IMR-90 (cell line): ENCODE data around the gene CLK4. TPM values are rescaled to one million over a fixed set of nuclear protein-coding genes. Genes with fewer than 3 reads are reported as not detected.

ENCODE experiments used
- ATAC-seq: fragments of 200-7000 bp; cut with Tn5 transposase; 2 replicates; pipeline ENCODE4 v1.9.1; 2020; ENCODE audit warnings: low read depth, mild to moderate bottlenecking, moderate library complexity
- BruUV-seq: library from RNA; stranded (reverse); fragments of 400-500 nt; replicated peaks from 2 replicates; lab custom pipeline; 2021; lab: Mats Ljungman, UMichigan
- CTCF ChIA-PET: fragments of 300-600 bp; formaldehyde crosslinking; extraction: SDS; loops from one replicate; lab custom pipeline; 2021; ENCODE audit warnings: antibody characterized with exemption; lab: Yijun Ruan, JAX
- POLR2A ChIA-PET: fragments of 300-600 bp; sonication (Branson Sonifier 250); formaldehyde crosslinking; loops from one replicate; lab custom pipeline; 2022; ENCODE audit warnings: antibody characterized with exemption; ENCODE audit not compliant: unreplicated experiment; lab: Charles Lee
- DNase-seq: peaks from one replicate; pipeline ENCODE4 v3.0.0; 2013
- H2AFZ ChIP-seq: replicated peaks from 2 replicates; pipeline ENCODE3; 2013; ENCODE audit warnings: low read length, mild to moderate bottlenecking; ENCODE audit not compliant: poor library complexity
- H2AK5ac ChIP-seq: 2 replicates; pipeline ENCODE4 v1.6.1; 2013; ENCODE audit warnings: low read depth, low read length, inconsistent platforms
- H2AK9ac ChIP-seq: replicated peaks from 2 replicates; pipeline ENCODE3; 2013; ENCODE audit warnings: mild to moderate bottlenecking, low read depth, low read length, moderate library complexity; ENCODE audit not compliant: poor library complexity
- H2BK120ac ChIP-seq: 2 replicates; pipeline ENCODE4 v1.6.1; 2013; ENCODE audit warnings: low read depth, low read length, inconsistent platforms
- H2BK15ac ChIP-seq: 3 replicates; pipeline ENCODE4 v1.6.1; 2013; ENCODE audit warnings: low read depth, low read length, inconsistent platforms
- H2BK20ac ChIP-seq: 2 replicates; pipeline ENCODE4 v1.6.1; 2013; ENCODE audit warnings: low read depth, mild to moderate bottlenecking, inconsistent platforms, low read length, moderate library complexity
- H2BK5ac ChIP-seq: 2 replicates; pipeline ENCODE4 v1.6.1; 2013; ENCODE audit warnings: mild to moderate bottlenecking, low read depth, low read length, inconsistent platforms; ENCODE audit not compliant: poor library complexity, severe bottlenecking
- H3K14ac ChIP-seq: replicated peaks from 2 replicates; pipeline ENCODE4 v1.6.1; 2013; ENCODE audit warnings: low read depth, low read length, inconsistent platforms
- H3K18ac ChIP-seq: 2 replicates; pipeline ENCODE4 v1.6.1; 2013; ENCODE audit warnings: low read depth, low read length, control low read depth
- H3K23ac ChIP-seq: 2 replicates; pipeline ENCODE4 v1.6.1; 2013; ENCODE audit warnings: low read depth, low read length, inconsistent platforms
- H3K27ac ChIP-seq: 2 replicates; pipeline ENCODE4 v1.5.1; 2013; ENCODE audit warnings: mild to moderate bottlenecking, control low read depth, low read length; ENCODE audit not compliant: insufficient read depth
- H3K27me3 ChIP-seq: 2 replicates; pipeline ENCODE4 v1.6.1; 2013; ENCODE audit warnings: low read length; ENCODE audit not compliant: control insufficient read depth, insufficient read depth
- H3K36me3 ChIP-seq: 2 replicates; pipeline ENCODE4 v1.6.1; 2013; ENCODE audit warnings: low read length, mixed read lengths; ENCODE audit not compliant: control insufficient read depth, insufficient read depth
- H3K4ac ChIP-seq: 2 replicates; pipeline ENCODE4 v1.6.1; 2013; ENCODE audit warnings: low read depth, low read length, inconsistent platforms
- H3K4me1 ChIP-seq: 2 replicates; pipeline ENCODE4 v1.6.1; 2013; ENCODE audit warnings: low read length, mixed read lengths; ENCODE audit not compliant: control insufficient read depth, insufficient read depth
- H3K4me2 ChIP-seq: 2 replicates; pipeline ENCODE4 v1.6.1; 2013; ENCODE audit warnings: low read depth, mild to moderate bottlenecking, control low read depth, low read length, moderate library complexity
- H3K4me3 ChIP-seq: 2 replicates; pipeline ENCODE4 v1.5.1; 2013; ENCODE audit warnings: low read depth, mild to moderate bottlenecking, control low read depth, low read length, moderate library complexity; ENCODE audit not compliant: insufficient read depth
- H3K56ac ChIP-seq: 2 replicates; pipeline ENCODE4 v1.6.1; 2013; ENCODE audit warnings: low read length, inconsistent platforms; ENCODE audit not compliant: insufficient read depth; ENCODE audit errors: extremely low read depth
- H3K79me1 ChIP-seq, 2 experiments: 2 replicates each; pipeline ENCODE4 v1.6.1; 2013; ENCODE audit warnings: low read length in 2 of 2, inconsistent platforms in 1 of 2, low read depth in 1 of 2
- H3K9ac ChIP-seq: 2 replicates; pipeline ENCODE4 v1.6.1; 2013; ENCODE audit warnings: low read depth, low read length, control low read depth
- H3K9me1 ChIP-seq: 2 replicates; pipeline ENCODE4 v1.6.1; 2013; ENCODE audit warnings: low read length, inconsistent platforms; ENCODE audit not compliant: insufficient read depth
- H3K9me3 ChIP-seq: 2 replicates; pipeline ENCODE4 v1.6.1; 2013; ENCODE audit warnings: low read length; ENCODE audit not compliant: control insufficient read depth, insufficient read depth
- H4K20me1 ChIP-seq: 2 replicates; pipeline ENCODE4 v1.6.1; 2013; ENCODE audit warnings: low read length, inconsistent platforms; ENCODE audit not compliant: insufficient read depth
- H4K5ac ChIP-seq: 2 replicates; pipeline ENCODE4 v1.6.1; 2013; ENCODE audit warnings: mild to moderate bottlenecking, low read depth, low read length, control low read depth
- H4K8ac ChIP-seq, 2 experiments: 2 replicates each; pipeline ENCODE4 v1.6.1; 2013; ENCODE audit warnings: low read depth in 2 of 2, low read length in 2 of 2, control low read depth in 1 of 2, inconsistent platforms in 1 of 2
- H4K91ac ChIP-seq: 2 replicates; pipeline ENCODE4 v1.6.1; 2013; ENCODE audit warnings: low read depth, low read length, inconsistent platforms; ENCODE audit not compliant: insufficient read depth
- CEBPB ChIP-seq: IDR thresholded peaks from 2 replicates; pipeline ENCODE4 v1.6.1; 2012; ENCODE audit warnings: low read depth, low read length, improper control_type of control experiment
- MAFK ChIP-seq: IDR thresholded peaks from 2 replicates; pipeline ENCODE4 v1.6.1; 2012; ENCODE audit warnings: low read depth, low read length, improper control_type of control experiment
- MXI1 ChIP-seq: IDR thresholded peaks from 2 replicates; pipeline ENCODE4 v1.6.1; 2012; ENCODE audit warnings: low read depth, mild to moderate bottlenecking, low read length, moderate library complexity, borderline replicate concordance
- POLR2A ChIP-seq: IDR thresholded peaks from 2 replicates; pipeline ENCODE4 v1.6.1; 2012; ENCODE audit warnings: mild to moderate bottlenecking, low read depth, low read length
- RAD21 ChIP-seq: IDR thresholded peaks from 2 replicates; pipeline ENCODE4 v1.6.1; 2012; ENCODE audit warnings: low read length, improper control_type of control experiment
- RFX5 ChIP-seq: IDR thresholded peaks from 2 replicates; pipeline ENCODE4 v1.8.0; 2012; ENCODE audit warnings: low read depth, mild to moderate bottlenecking, low read length, moderate library complexity
- WGBS, 2 experiments: methylation state at CpG; one replicate each; pipeline versions ENCODE4 v1.1.5 to v1.1.7; 2013; ENCODE audit warnings: missing lambda C conversion rate in 2 of 2; ENCODE audit not compliant: insufficient read length in 1 of 2; ENCODE audit errors: extremely low coverage in 2 of 2; 5-methylcytosine and 5-hydroxymethylcytosine counted together
- dilution Hi-C: fragments of 300-500 bp; cut with HindIII; formaldehyde crosslinking; loops from one replicate; pipeline ENCODE4 v1.14.3; 2018; ENCODE audit warnings: low sequenced_read_pairs; ENCODE audit not compliant: unreplicated experiment
- in situ Hi-C: fragments of 300-500 bp; cut with MboI; formaldehyde crosslinking; loops from 3 replicates; pipeline ENCODE4 v1.14.3; 2019; ENCODE audit warnings: low sequenced_read_pairs, inconsistent platforms, mixed read lengths
- intact Hi-C: fragments of 100-400 bp; cut with micrococcal nuclease; formaldehyde crosslinking; loops from 2 replicates; pipeline ENCODE4 v1.10.0; 2022
- polyA plus RNA-seq, 3 experiments: library from polyadenylated mRNA; depleted of rRNA; stranded (reverse); fragments of >200 nt; gene quantifications; 2 replicates each; pipeline ENCODE4 v1.2.3, GENCODE V29; 2012; ENCODE audit warnings: low replicate concordance in 1 of 3
- total RNA-seq: library from RNA; depleted of rRNA; stranded (reverse); fragments of >200 nt; gene quantifications from 2 replicates; pipeline ENCODE4 v1.2.3, GENCODE V29; 2012
- TF ChIP-seq, protein P1 (sequence below): conservative IDR thresholded peaks from 2 replicates; pipeline ENCODE4 v1.5.1; 2012; ENCODE audit warnings: mild to moderate bottlenecking, low read depth, low read length, improper control_type of control experiment
- TF ChIP-seq, protein P2 (sequence below): fragments of 150-350 bp; IDR thresholded peaks from 2 replicates; pipeline ENCODE4 v1.6.1; 2016; ENCODE audit warnings: low read depth, mild to moderate bottlenecking, low read length, moderate library complexity, borderline replicate concordance
- TF ChIP-seq, protein P3 (sequence below): fragments of 150-350 bp; IDR thresholded peaks from 2 replicates; pipeline ENCODE4 v1.6.1; 2017; ENCODE audit warnings: mild to moderate bottlenecking, antibody characterized with exemption, low read length, low read depth

CLK4 gene
- total and polyA plus RNA-seq, 2 of the 4 experiments (the other 2 are of a cell fraction), result 8.2 to 11.9 TPM

DNA sequence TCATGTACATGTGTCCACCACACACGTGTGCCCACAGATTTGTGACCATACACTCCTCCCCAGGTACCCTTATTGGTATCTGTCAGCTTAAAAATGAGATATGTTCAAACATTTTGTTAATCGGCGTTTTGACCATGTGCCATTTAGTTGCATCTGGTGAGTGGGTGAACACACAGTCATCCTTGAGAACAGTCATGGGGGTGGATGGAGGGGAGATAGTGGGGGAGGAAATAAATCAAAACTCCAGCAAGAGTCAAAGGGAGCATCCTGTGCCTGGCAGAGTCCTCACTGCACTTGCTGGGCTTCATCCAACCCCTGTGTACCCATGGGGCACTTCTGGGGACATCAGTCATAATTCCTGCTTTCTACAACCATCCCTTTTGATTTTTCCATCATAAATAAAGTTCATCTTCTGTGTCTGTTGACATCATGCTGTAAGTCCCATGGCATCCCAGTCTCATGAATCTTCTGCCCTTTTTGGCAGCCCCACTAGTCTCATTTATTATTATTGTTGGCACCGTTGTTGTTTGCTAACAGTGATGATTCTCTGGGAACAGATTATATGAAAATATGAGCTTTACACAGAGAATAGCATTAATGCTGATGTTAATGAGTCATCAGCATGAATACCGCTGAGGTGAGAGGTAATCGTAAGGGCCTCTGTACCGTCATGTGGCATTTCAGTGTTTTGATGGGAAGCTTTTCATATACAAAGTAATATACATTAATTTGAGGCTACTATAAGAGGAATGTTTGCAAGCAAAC is 24.4 kb upstream of the CLK4 start:
- H3K4me2 ChIP-seq, result no peak overlapping the region
- WGBS, 2 experiments, result no CpG with 5 or more reads among the region's 7 CpGs
- no peaks in the 10 kb centered on the region for H3K79me1 ChIP-seq
- H3K9me1 ChIP-seq, result no peaks in the 10 kb centered on the region
- H2AK5ac ChIP-seq, result no peak overlapping the region
- no peak overlapping the region for H2BK20ac ChIP-seq
- no peak overlapping the region for H4K91ac ChIP-seq
- no peaks in the 10 kb centered on the region for H3K27me3 ChIP-seq
- ATAC-seq (no peak), DNase-seq (peak; percentile 21)
- H4K8ac ChIP-seq, result no peak overlapping the region
- intact Hi-C loops, result no loop called here
- no peak overlapping the region for H3K27ac ChIP-seq
- H3K9me3 ChIP-seq, result peaks cover 7% of the 10 kb centered on the region; the same call in 1 of the 2 replicates
- dilution Hi-C loops, result no loop called here
- H4K20me1 ChIP-seq, result no peaks in the 10 kb centered on the region
- BruUV-seq, result no TSS peak
- no peak overlapping the region for H3K4ac ChIP-seq
- POLR2A ChIA-PET, result no interaction called here
- H2AFZ ChIP-seq, result no peak overlapping the region
- TF ChIP-seq POLR2A (no peak), RFX5 (no peak), CEBPB (no peak), MAFK (no peak), MXI1 (no peak), RAD21 (no peak)
- TF ChIP-seq, protein P1, sequence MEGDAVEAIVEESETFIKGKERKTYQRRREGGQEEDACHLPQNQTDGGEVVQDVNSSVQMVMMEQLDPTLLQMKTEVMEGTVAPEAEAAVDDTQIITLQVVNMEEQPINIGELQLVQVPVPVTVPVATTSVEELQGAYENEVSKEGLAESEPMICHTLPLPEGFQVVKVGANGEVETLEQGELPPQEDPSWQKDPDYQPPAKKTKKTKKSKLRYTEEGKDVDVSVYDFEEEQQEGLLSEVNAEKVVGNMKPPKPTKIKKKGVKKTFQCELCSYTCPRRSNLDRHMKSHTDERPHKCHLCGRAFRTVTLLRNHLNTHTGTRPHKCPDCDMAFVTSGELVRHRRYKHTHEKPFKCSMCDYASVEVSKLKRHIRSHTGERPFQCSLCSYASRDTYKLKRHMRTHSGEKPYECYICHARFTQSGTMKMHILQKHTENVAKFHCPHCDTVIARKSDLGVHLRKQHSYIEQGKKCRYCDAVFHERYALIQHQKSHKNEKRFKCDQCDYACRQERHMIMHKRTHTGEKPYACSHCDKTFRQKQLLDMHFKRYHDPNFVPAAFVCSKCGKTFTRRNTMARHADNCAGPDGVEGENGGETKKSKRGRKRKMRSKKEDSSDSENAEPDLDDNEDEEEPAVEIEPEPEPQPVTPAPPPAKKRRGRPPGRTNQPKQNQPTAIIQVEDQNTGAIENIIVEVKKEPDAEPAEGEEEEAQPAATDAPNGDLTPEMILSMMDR, result no peak
- TF ChIP-seq, protein P2, sequence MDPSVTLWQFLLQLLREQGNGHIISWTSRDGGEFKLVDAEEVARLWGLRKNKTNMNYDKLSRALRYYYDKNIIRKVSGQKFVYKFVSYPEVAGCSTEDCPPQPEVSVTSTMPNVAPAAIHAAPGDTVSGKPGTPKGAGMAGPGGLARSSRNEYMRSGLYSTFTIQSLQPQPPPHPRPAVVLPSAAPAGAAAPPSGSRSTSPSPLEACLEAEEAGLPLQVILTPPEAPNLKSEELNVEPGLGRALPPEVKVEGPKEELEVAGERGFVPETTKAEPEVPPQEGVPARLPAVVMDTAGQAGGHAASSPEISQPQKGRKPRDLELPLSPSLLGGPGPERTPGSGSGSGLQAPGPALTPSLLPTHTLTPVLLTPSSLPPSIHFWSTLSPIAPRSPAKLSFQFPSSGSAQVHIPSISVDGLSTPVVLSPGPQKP, result no peak
- TF ChIP-seq, protein P3, sequence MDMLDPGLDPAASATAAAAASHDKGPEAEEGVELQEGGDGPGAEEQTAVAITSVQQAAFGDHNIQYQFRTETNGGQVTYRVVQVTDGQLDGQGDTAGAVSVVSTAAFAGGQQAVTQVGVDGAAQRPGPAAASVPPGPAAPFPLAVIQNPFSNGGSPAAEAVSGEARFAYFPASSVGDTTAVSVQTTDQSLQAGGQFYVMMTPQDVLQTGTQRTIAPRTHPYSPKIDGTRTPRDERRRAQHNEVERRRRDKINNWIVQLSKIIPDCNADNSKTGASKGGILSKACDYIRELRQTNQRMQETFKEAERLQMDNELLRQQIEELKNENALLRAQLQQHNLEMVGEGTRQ, result no peak
- no peak overlapping the region for H4K5ac ChIP-seq
- H2BK15ac ChIP-seq, result no peak overlapping the region
- no peak overlapping the region for H2BK120ac ChIP-seq
- no peak overlapping the region for H2AK9ac ChIP-seq
- CTCF ChIA-PET, result no interaction called here
- H3K36me3 ChIP-seq, result no peaks in the 10 kb centered on the region
- no peak overlapping the region for H3K14ac ChIP-seq
- no peak overlapping the region for H2BK5ac ChIP-seq
- H3K18ac ChIP-seq, result no peak overlapping the region
- H3K4me3 ChIP-seq, result no peak overlapping the region
- no peaks in the 10 kb centered on the region for H3K4me1 ChIP-seq
- in situ Hi-C loops, result no loop called here
- H3K23ac ChIP-seq, result no peak overlapping the region
- no peak overlapping the region for H3K9ac ChIP-seq
- no peak overlapping the region for H3K56ac ChIP-seq
